ENCODE data around the gene HMHB1. TPM values are rescaled to one million over a fixed set of nuclear protein-coding genes. Genes with fewer than 3 reads are reported as not detected.
A peak's percentile ranks its signal among the peaks of the same experiment; 100 is the strongest.
"Not testable (repeated sequence)": the region's sequence is repeated elsewhere in the genome, so short reads cannot be mapped to it uniquely, and the experiment has no call there.

The HMHB1 gene
- total RNA-seq, 1 experiment from 2014 or later = not detected

GRCh38 chr5:143790457-143791112, 21.4 kb upstream of the HMHB1 start:
- no peak for DNase-seq
- Histone ChIP-seq H3K27ac (no peak overlapping the region), H3K36me3 (no peaks in the 10 kb centered on the region)

GRCh38 chr5:143791848-143792731, 19.9 kb upstream of the HMHB1 start:
- H3K4me3 ChIP-seq = no peak overlapping the region
- no peak overlapping the region for H3K27ac ChIP-seq
- DNase-seq = peak in 1 of 2 experiments; percentile 22
- H3K36me3 ChIP-seq = no peaks in the 10 kb centered on the region
- no peaks in the 10 kb centered on the region for H3K9me3 ChIP-seq (replicated peaks)
- no peaks in the 10 kb centered on the region for H3K27me3 ChIP-seq
- no peaks in the 10 kb centered on the region for H3K4me1 ChIP-seq

More at GRCh38 chr5:143790457-143791112, 21.4 kb upstream of the HMHB1 start:
- no peak overlapping the region for H3K4me3 ChIP-seq
- H3K4me1 ChIP-seq = no peaks in the 10 kb centered on the region
- no peaks in the 10 kb centered on the region for H3K9me3 ChIP-seq (replicated peaks)
- no peaks in the 10 kb centered on the region for H3K27me3 ChIP-seq

DNA sequence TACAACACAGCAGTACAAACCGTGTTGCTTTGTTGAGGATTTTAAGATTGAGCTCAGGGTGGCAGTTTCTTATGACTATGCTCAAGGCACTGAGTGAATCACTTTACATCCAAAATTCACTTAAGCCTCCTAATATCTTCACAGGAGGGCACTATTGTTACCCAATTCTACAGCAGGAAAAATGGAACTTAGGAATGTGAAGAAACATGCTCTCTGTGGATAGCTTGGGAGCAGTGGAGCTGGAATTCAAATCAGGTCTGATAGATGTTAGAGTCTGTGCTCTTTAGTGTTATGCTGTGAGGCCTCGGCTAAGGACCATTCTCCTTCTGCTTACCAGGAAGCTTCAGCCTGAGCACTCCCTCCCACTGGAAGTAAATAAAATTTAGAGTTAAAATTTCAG, 18.7 kb upstream of the HMHB1 start:
- Histone ChIP-seq H3K9me3 (replicated peaks) (no peaks in the 10 kb centered on the region), H3K4me3 (no peak overlapping the region), H3K27me3 (no peaks in the 10 kb centered on the region), H3K36me3 (no peaks in the 10 kb centered on the region), H3K4me1 (no peaks in the 10 kb centered on the region), H3K27ac (no peak overlapping the region)
- no peak for DNase-seq

GRCh38 chr5:143796125-143796524, 15.8 kb upstream of the HMHB1 start:
- Histone ChIP-seq H3K36me3 (no peaks in the 10 kb centered on the region), H3K4me3 (no peak overlapping the region), H3K9me3 (replicated peaks) (no peaks in the 10 kb centered on the region), H3K27ac (no peak overlapping the region), H3K4me1 (no peaks in the 10 kb centered on the region), H3K27me3 (no peaks in the 10 kb centered on the region)
- DNase-seq = no peak

DNA sequence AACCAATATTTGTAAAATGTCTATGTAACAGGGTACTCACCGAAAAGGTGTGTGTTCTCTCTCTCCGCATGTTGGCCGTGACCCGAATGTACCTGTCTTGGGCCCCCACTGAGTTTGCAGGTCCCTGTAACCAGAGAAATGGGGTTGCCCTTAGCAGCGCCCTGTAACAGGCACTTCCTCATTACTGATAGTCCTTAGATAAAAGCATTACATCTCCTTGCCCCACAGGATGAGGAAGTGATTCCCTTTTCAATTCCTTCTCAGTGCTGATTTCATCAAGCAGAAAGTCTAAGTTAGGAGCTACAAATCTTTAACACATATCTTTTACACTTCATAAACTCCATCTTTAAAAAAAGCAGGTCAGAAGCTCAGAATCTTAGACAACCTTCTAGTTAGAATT, 15.2 kb upstream of the HMHB1 start:
- Histone ChIP-seq H3K4me1 (no peaks in the 10 kb centered on the region), H3K4me3 (no peak overlapping the region), H3K36me3 (no peaks in the 10 kb centered on the region), H3K27ac (no peak overlapping the region), H3K27me3 (no peaks in the 10 kb centered on the region), H3K9me3 (replicated peaks) (no peaks in the 10 kb centered on the region)
- DNase-seq = no peak

- H3K36me3 ChIP-seq = no peaks in the 10 kb centered on the region
- no peak for DNase-seq
Measured at GRCh38 chr5:143800715-143801114, 11.2 kb upstream of the HMHB1 start.

DNA sequence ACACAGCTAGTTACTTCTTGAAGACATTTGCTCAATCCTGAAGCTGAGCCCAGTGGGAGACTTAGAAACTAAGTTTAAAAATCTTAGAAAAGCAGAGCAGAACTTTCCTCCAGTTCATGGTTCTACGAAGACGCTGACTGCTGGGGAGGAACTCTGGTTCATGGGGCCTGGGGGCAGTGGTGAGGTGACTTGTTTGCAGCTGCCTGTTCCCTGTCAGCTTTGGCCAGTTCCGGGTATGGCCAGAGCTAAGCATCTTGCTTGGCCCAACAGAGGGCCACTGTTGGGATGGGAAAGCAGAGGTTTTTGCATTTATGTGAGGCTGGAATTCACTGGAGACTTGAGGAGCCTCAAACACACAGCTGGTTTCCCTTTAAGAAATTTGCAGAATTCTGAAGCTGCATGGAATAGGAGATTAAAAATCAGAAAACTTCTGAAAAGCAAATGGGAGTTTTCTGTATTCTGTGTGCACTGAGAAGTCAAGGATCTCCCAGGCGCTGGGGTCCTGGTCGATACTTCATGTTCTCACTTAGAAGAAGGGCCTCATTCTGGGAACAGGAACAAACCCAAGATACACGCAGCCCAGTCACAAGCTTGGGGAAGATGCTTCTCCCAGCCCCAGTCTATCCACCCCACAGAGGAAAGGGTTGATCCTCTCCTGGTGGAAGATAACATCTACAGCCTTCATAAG, 10.6 kb upstream of the HMHB1 start:
- no peak for DNase-seq
- no peak overlapping the region for H3K4me3 ChIP-seq
- H3K27ac ChIP-seq = no peak overlapping the region
- H3K36me3 ChIP-seq = no peaks in the 10 kb centered on the region
- no peaks in the 10 kb centered on the region for H3K9me3 ChIP-seq (replicated peaks)
- H3K27me3 ChIP-seq = no peaks in the 10 kb centered on the region
- H3K4me1 ChIP-seq = no peaks in the 10 kb centered on the region

More at GRCh38 chr5:143800715-143801114, 11.2 kb upstream of the HMHB1 start:
- H3K9me3 ChIP-seq (replicated peaks) = no peaks in the 10 kb centered on the region
- H3K4me3 ChIP-seq = no peak overlapping the region
- no peaks in the 10 kb centered on the region for H3K4me1 ChIP-seq
- H3K27ac ChIP-seq = no peak overlapping the region
- H3K27me3 ChIP-seq = no peaks in the 10 kb centered on the region

DNA sequence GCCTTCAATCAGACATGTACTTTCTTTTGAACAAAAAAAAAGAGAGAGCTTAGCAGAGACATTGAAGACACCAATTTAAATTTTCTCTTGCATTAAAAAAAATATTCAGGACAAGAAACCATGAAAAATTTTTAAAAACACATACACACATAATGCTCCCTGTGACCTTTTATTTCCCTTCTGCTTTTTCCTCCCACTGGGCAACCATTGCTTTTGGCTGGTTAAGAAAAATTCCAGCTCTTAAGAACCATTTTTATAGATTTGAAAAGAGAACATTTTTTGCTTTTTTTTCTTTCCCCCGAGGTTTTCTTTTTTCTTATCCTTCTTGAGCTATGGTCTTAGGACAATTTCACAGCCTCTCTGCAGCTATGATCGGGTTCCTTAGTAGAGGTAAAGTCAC, 6.1 kb upstream of the HMHB1 start:
- no peak for DNase-seq
- Histone ChIP-seq H3K9me3 (replicated peaks) (no peaks in the 10 kb centered on the region), H3K36me3 (no peaks in the 10 kb centered on the region), H3K27ac (no peak overlapping the region), H3K4me1 (no peaks in the 10 kb centered on the region), H3K4me3 (no peak overlapping the region), H3K27me3 (no peaks in the 10 kb centered on the region)

DNA sequence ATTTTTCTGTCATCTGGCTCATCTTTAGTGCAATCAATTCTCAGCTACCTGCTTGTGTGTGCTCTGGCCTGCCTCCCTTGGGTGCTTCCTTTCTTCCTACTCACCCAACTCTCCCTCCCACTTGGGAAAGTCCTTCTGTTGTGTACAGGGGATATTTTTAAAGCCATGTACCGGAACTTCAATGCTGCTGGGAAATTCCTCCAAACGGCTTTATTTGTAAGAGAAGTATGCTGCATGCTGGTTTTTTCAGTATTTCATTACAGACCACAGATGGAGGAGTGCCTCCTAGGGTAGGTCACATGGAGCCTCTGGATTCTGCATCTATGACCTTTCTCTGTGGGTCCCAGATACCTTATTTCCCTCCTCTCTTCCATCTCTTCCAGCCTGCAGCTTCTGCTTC, 5.4 kb upstream of the HMHB1 start:
- H3K4me3 ChIP-seq = no peak overlapping the region
- no peaks in the 10 kb centered on the region for H3K9me3 ChIP-seq (replicated peaks)
- no peaks in the 10 kb centered on the region for H3K36me3 ChIP-seq
- no peak for DNase-seq
- no peak overlapping the region for H3K27ac ChIP-seq
- H3K27me3 ChIP-seq = no peaks in the 10 kb centered on the region
- H3K4me1 ChIP-seq = peaks cover under 1% of the 10 kb centered on the region; the same call in 1 of the 2 replicates

GRCh38 chr5:143807401-143807800, 4.6 kb upstream of the HMHB1 start:
- Histone ChIP-seq H3K9me3 (replicated peaks) (no peaks in the 10 kb centered on the region), H3K4me1 (peaks cover 7% of the 10 kb centered on the region; the same call in 1 of the 2 replicates), H3K27me3 (no peaks in the 10 kb centered on the region), H3K4me3 (no peak overlapping the region), H3K27ac (no peak overlapping the region), H3K36me3 (no peaks in the 10 kb centered on the region)
- no peak for DNase-seq

DNA sequence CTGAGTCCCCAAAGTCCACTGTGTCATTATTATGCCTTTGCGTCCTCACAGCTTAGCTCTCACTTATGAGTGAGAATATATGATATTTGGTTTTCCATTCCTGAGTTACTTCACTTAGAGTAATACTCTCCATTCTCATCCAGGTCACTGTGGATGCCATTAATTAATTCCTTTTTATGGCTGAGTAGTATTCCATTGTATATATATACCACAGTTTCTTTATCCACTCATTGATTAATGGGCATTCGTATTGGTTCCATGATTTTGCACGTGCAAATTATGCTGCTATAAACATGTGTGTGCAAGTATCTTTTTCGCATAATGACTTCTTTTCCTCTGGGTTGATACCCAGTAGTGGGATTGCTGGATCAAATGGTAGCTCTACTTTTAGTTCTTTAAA, 4.4 kb downstream of the HMHB1 start:
- H3K27me3 ChIP-seq; DNase-seq; H3K36me3 ChIP-seq; H3K27ac ChIP-seq; H3K4me3 ChIP-seq; H3K9me3 ChIP-seq (replicated peaks); H3K4me1 ChIP-seq: not testable (repeated sequence)

DNA sequence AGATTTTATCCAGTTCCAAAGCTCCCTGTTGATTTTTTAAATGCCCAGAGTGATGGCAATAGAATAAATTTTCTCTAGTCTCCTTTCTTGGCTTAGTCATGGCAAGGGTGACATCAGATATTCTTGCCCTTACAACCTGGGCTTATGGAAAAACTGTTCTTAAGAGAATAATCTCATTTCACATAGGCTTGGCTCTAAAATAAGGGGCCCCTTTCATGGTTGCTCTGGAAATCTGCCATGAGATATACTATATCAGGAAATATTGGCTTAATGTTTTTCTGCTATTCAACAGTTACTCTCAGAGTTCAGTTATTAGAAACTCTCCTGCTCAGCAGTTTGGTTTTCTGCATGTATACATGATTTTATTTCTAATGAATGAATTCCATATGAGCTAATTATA, 7.8 kb downstream of the HMHB1 start:
- no peaks in the 10 kb centered on the region for H3K27me3 ChIP-seq
- H3K4me1 ChIP-seq = no peaks in the 10 kb centered on the region
- no peak overlapping the region for H3K27ac ChIP-seq
- H3K9me3 ChIP-seq (replicated peaks) = no peaks in the 10 kb centered on the region
- H3K36me3 ChIP-seq = no peaks in the 10 kb centered on the region
- H3K4me3 ChIP-seq = no peak overlapping the region
- DNase-seq = peak in 1 of 2 experiments; percentile 22

DNA sequence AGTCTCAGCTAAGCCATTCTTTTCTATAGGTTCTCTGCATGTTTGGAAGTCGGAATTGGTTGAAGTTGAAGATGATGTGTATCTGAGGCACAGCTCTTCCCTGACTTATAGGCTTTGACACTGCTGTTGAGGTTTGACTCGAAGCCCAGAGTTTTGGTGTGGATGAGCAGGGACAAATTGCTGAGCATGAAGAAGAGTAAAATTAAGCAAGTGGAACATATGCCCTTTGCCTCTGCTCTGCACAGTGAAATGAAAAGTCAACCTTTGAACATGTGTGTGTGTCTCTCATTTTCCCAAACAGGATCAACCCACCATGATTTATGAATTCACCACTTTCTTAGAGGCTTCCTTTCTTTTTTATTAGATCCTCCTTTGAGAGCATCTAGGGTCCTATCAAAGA, 8.5 kb downstream of the HMHB1 start:
- H3K4me1 ChIP-seq = no peaks in the 10 kb centered on the region
- H3K36me3 ChIP-seq = no peaks in the 10 kb centered on the region
- H3K27me3 ChIP-seq = no peaks in the 10 kb centered on the region
- no peak overlapping the region for H3K27ac ChIP-seq
- no peaks in the 10 kb centered on the region for H3K9me3 ChIP-seq (replicated peaks)
- no peak overlapping the region for H3K4me3 ChIP-seq
- DNase-seq = no peak

- Histone ChIP-seq H3K4me3 (no peak overlapping the region), H3K9me3 (replicated peaks) (no peaks in the 10 kb centered on the region), H3K27ac (no peak overlapping the region), H3K36me3 (no peaks in the 10 kb centered on the region), H3K4me1 (no peaks in the 10 kb centered on the region), H3K27me3 (no peaks in the 10 kb centered on the region)
- peak; percentile 72 to 87 for DNase-seq
Measured at GRCh38 chr5:143824851-143825720, 13.1 kb downstream of the HMHB1 start.

All from SJCRH30 (cell line).